Suprapubic skin (tissue), 4 donors: ENCODE measurements around the gene ECD. TPM values are rescaled to one million over a fixed set of nuclear protein-coding genes. Genes with fewer than 3 reads are reported as not detected.

Source experiments
- DNase-seq, 2 donors: peaks; one replicate each; pipeline ENCODE4 v3.0.0-alpha.2; 2019; ENCODE audit warnings: low spot score in 2 of 2
- H3K27ac ChIP-seq: fragments of 200-600 bp; sonication (generic); one replicate; pipeline ENCODE4 v1.5.1; 2019
- H3K27me3 ChIP-seq: fragments of 200-600 bp; sonication (generic); one replicate; pipeline ENCODE4 v1.5.1; 2019
- H3K36me3 ChIP-seq: fragments of 200-600 bp; sonication (generic); one replicate; pipeline ENCODE4 v1.5.1; 2019
- H3K4me1 ChIP-seq: fragments of 200-600 bp; sonication (generic); one replicate; pipeline ENCODE4 v1.5.1; 2019
- H3K4me3 ChIP-seq: fragments of 200-600 bp; sonication (generic); one replicate; pipeline ENCODE4 v1.5.1; 2019; ENCODE audit warnings: mild to moderate bottlenecking
- H3K9me3 ChIP-seq: fragments of 200-600 bp; sonication (generic); one replicate; pipeline ENCODE4 v1.5.1; 2019
- EP300 ChIP-seq: sonication (generic); formaldehyde crosslinking; IDR thresholded peaks from one replicate; pipeline ENCODE4 v1.6.1; 2017; ENCODE audit warnings: antibody characterized with exemption
- POLR2A ChIP-seq, 2 donors: fragments of 450-650 bp; IDR thresholded peaks; one replicate each; pipeline ENCODE4 v1.6.1; 2017; ENCODE audit warnings: antibody characterized with exemption in 2 of 2, mild to moderate bottlenecking in 2 of 2, moderate library complexity in 2 of 2
- POLR2AphosphoS5 ChIP-seq, 3 donors: sonication (generic); formaldehyde crosslinking; IDR thresholded peaks; one replicate each; pipeline ENCODE4 v1.6.1; 2017; ENCODE audit warnings: antibody characterized with exemption in 3 of 3
- WGBS: methylation state at CpG from one replicate; pipeline ENCODE4 v1.1.5; 2018; 5-methylcytosine and 5-hydroxymethylcytosine counted together
- total RNA-seq, 4 donors: library from RNA; depleted of rRNA; stranded (reverse); fragments of >200 nt; gene quantifications; one replicate each; pipeline ENCODE4 v1.1.0, GENCODE V29; 2016
- TF ChIP-seq, protein P1 (sequence below), 2 donors: fragments of 200-600 bp in 1 of 2; fragments of 450-650 bp in 1 of 2; sonication (generic) in 1 of 2; IDR thresholded peaks; one replicate each; pipeline ENCODE4 v1.5.1; 2016 to 2019; ENCODE audit warnings: antibody characterized with exemption in 2 of 2, mild to moderate bottlenecking in 1 of 2, moderate library complexity in 1 of 2

The ECD gene
- total RNA-seq, result 10 to 100 TPM; 32.5 to 43.9 (median 35.1) TPM

- peaks cover 8% of the 10 kb centered on the region for H3K36me3 ChIP-seq
- 0% methylated on average over 39 of the region's 49 CpGs for WGBS
- peak; percentile 95 to 97 for DNase-seq
- H3K4me1 ChIP-seq, result peaks cover 47% of the 10 kb centered on the region
- TF ChIP-seq POLR2A (IDR thresholded peaks at IDR 0.05) (peak; percentile 41 to 91), EP300 (peak; percentile 6), POLR2AphosphoS5 (IDR thresholded peaks at IDR 0.05) (peak; percentile 90 to 97 (median 95))
- TF ChIP-seq, protein P1, sequence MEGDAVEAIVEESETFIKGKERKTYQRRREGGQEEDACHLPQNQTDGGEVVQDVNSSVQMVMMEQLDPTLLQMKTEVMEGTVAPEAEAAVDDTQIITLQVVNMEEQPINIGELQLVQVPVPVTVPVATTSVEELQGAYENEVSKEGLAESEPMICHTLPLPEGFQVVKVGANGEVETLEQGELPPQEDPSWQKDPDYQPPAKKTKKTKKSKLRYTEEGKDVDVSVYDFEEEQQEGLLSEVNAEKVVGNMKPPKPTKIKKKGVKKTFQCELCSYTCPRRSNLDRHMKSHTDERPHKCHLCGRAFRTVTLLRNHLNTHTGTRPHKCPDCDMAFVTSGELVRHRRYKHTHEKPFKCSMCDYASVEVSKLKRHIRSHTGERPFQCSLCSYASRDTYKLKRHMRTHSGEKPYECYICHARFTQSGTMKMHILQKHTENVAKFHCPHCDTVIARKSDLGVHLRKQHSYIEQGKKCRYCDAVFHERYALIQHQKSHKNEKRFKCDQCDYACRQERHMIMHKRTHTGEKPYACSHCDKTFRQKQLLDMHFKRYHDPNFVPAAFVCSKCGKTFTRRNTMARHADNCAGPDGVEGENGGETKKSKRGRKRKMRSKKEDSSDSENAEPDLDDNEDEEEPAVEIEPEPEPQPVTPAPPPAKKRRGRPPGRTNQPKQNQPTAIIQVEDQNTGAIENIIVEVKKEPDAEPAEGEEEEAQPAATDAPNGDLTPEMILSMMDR (IDR thresholded peaks at IDR 0.05), result no peak
- H3K4me3 ChIP-seq, result peak within 1 kb of the TSS; percentile 97
- peak within 1 kb of the TSS; percentile 98 for H3K27ac ChIP-seq
- H3K9me3 ChIP-seq, result no peaks in the 10 kb centered on the region
- H3K27me3 ChIP-seq, result no peaks in the 10 kb centered on the region
Observed at GRCh38 chr10:73167783-73168464, at the start of gene ECD, which contains the start of gene FAM149B1. ECD (minus strand) TSS chr10:73168008; CDS start chr10:73163937, 4,071 bp downstream. FAM149B1 (plus strand) TSS chr10:73168119; CDS start chr10:73168340, 221 bp downstream.

DNA sequence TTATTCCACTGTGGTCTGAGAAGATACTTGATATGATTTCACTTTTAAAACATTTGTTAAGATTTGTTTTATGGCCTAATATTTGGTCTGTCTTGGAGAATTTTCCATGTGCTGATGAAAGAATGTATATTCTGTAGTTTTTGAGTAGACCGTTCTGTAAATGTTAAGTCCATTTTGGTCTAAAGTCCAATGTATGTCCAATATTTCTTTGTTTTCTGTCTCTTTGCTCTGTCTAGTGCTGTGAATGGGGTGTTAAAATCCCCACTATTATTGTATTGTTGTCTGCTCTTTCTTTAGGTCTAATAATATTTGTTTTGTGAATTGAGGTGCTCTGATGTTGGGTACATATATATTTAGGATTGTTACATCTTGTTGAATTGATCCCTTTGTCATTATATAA lies 47.9 kb upstream of the ECD start:
- 98% methylated on average over 1 of the region's 1 CpG for WGBS

GRCh38 chr10:73211106-73211811 lies 43.5 kb upstream of the ECD start:
- no peak for DNase-seq
- Histone ChIP-seq H3K4me1 (no peaks in the 10 kb centered on the region), H3K9me3 (no peaks in the 10 kb centered on the region), H3K4me3 (no peak overlapping the region), H3K36me3 (peaks cover 19% of the 10 kb centered on the region), H3K27me3 (no peaks in the 10 kb centered on the region), H3K27ac (no peak overlapping the region)
- 88% methylated on average over 4 of the region's 4 CpGs for WGBS
- TF ChIP-seq POLR2A (IDR thresholded peaks at IDR 0.05) (no peak), EP300 (no peak), POLR2AphosphoS5 (IDR thresholded peaks at IDR 0.05) (no peak)
- TF ChIP-seq, protein P1 (IDR thresholded peaks at IDR 0.05), result no peak

More for the DNA sequence above, 47.9 kb upstream of the ECD start:
- no peak overlapping the region for H3K4me3 ChIP-seq
- no peak overlapping the region for H3K27ac ChIP-seq
- H3K36me3 ChIP-seq, result peaks cover 24% of the 10 kb centered on the region
- H3K27me3 ChIP-seq, result no peaks in the 10 kb centered on the region
- DNase-seq, result no peak
- H3K4me1 ChIP-seq, result no peaks in the 10 kb centered on the region
- TF ChIP-seq POLR2A (IDR thresholded peaks at IDR 0.05), result no peak
- TF ChIP-seq EP300, result no peak
- no peak for TF ChIP-seq POLR2AphosphoS5 (IDR thresholded peaks at IDR 0.05)
- TF ChIP-seq, protein P1 (IDR thresholded peaks at IDR 0.05), result no peak
- no peaks in the 10 kb centered on the region for H3K9me3 ChIP-seq

- DNase-seq, result no peak
- Histone ChIP-seq H3K4me1 (no peaks in the 10 kb centered on the region), H3K36me3 (peaks cover 18% of the 10 kb centered on the region), H3K4me3 (no peak overlapping the region), H3K27me3 (no peaks in the 10 kb centered on the region), H3K27ac (no peak overlapping the region), H3K9me3 (no peaks in the 10 kb centered on the region)
- WGBS, result 93% methylated on average over 3 of the region's 3 CpGs
- TF ChIP-seq POLR2A (IDR thresholded peaks at IDR 0.05), result no peak
- no peak for TF ChIP-seq EP300
- TF ChIP-seq, protein P1 (IDR thresholded peaks at IDR 0.05), result no peak
- no peak for TF ChIP-seq POLR2AphosphoS5 (IDR thresholded peaks at IDR 0.05)
Observed at GRCh38 chr10:73210395-73211105, 42.7 kb upstream of the ECD start.
